ENCODE measurements around the gene DLGAP3. TPM values are rescaled to one million over a fixed set of nuclear protein-coding genes. Genes with fewer than 3 reads are reported as not detected.

Gene DLGAP3
- 0.13 and 0.16 TPM in 2 replicates for total RNA-seq

GRCh38 chr1:34929497-34929852 lies at the start of gene DLGAP3:
TSS of gene DLGAP3 (minus strand) at chr1:34929650. CDS start at chr1:34905383, 24,267 bp downstream.

GRCh38 chr1:34859446-34860200 lies 69.8 kb downstream of the DLGAP3 start, which contains the start of gene SMIM12:
TSS of gene SMIM12 (minus strand) at chr1:34859749. CDS start at chr1:34855977, 3,772 bp downstream.

Other genes starting within 250 kb of the DLGAP3 start
- gene GJB5, start 174.6 kb downstream of the DLGAP3 start, total RNA-seq: not detected in 2 replicates
- gene GJB4, start 169.9 kb downstream of the DLGAP3 start, total RNA-seq: 0.13 and 0.16 TPM in 2 replicates
- gene GJB3, start 148.4 kb downstream of the DLGAP3 start, total RNA-seq: 0.98 and 2.5 TPM in 2 replicates
- gene GJA4, start 136.7 kb downstream of the DLGAP3 start, total RNA-seq: not detected in 2 replicates
- gene SMIM12, start 69.9 kb downstream of the DLGAP3 start, total RNA-seq: 19.9 and 42.2 TPM in 2 replicates
- 24.6 and 26.5 TPM in 2 replicates for gene TMEM35B, start 55.7 kb upstream of the DLGAP3 start, total RNA-seq
- 8.5 and 10.8 TPM in 2 replicates for gene ZMYM6, start 102.3 kb upstream of the DLGAP3 start, total RNA-seq
- 4.7 and 9.8 TPM in 2 replicates for gene ZMYM1, start 149.7 kb upstream of the DLGAP3 start, total RNA-seq